ENCODE measurements around the gene CISH. TPM values are rescaled to one million over a fixed set of nuclear protein-coding genes. Genes with fewer than 3 reads are reported as not detected.

CISH gene
- total and polyA plus RNA-seq, 9 of the 15 experiments (the other 6 are each of a cell fraction or from before 2014, with no cell fraction given) = 1.7 to 47.7 (median 18.3) TPM

DNA sequence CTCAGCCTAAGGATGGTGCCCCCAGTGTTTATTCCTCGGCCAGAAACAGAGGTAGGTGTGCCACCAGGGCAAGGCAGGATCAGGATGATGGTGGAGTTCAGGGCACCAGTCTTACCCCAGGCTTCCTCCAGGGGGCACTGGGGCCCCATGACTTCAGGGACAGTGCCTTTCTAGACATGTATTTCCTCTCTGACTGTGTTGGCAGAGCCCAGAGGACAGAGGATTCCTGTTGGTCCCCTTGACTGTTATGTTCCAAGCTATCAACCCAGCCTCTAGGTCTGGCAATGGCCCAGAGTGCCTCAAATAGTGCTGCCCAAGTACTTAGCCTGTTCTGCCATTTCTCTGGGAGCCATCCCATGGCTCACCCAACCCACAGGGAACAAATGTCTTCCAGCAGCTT lies 39.4 kb downstream of the CISH start (continued):
- TF ChIP-seq, protein P1, sequence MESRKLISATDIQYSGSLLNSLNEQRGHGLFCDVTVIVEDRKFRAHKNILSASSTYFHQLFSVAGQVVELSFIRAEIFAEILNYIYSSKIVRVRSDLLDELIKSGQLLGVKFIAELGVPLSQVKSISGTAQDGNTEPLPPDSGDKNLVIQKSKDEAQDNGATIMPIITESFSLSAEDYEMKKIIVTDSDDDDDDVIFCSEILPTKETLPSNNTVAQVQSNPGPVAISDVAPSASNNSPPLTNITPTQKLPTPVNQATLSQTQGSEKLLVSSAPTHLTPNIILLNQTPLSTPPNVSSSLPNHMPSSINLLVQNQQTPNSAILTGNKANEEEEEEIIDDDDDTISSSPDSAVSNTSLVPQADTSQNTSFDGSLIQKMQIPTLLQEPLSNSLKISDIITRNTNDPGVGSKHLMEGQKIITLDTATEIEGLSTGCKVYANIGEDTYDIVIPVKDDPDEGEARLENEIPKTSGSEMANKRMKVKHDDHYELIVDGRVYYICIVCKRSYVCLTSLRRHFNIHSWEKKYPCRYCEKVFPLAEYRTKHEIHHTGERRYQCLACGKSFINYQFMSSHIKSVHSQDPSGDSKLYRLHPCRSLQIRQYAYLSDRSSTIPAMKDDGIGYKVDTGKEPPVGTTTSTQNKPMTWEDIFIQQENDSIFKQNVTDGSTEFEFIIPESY (CRISPR knock-in tag; IDR thresholded peaks at IDR 0.05) = no peak
- no peak for TF ChIP-seq HOXB6 (CRISPR knock-in tag; IDR thresholded peaks at IDR 0.05; ENCODE audit: borderline replicate concordance)
- TF ChIP-seq RHOXF2B (CRISPR knock-in tag; conservative IDR thresholded peaks at IDR 0.05) = no peak
- TF ChIP-seq, protein P2, sequence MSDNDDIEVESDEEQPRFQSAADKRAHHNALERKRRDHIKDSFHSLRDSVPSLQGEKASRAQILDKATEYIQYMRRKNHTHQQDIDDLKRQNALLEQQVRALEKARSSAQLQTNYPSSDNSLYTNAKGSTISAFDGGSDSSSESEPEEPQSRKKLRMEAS (CRISPR knock-in tag; IDR thresholded peaks at IDR 0.05) = no peak
- TF ChIP-seq, protein P3, sequence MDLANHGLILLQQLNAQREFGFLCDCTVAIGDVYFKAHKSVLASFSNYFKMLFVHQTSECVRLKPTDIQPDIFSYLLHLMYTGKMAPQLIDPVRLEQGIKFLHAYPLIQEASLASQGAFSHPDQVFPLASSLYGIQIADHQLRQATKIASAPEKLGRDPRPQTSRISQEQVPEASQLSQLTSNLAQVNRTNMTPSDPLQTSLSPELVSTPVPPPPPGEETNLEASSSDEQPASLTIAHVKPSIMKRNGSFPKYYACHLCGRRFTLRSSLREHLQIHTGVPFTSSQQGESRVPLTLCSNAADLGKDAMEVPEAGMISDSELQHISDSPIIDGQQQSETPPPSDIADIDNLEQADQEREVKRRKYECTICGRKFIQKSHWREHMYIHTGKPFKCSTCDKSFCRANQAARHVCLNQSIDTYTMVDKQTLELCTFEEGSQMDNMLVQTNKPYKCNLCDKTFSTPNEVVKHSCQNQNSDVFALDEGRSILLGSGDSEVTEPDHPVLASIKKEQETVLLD (IDR thresholded peaks at IDR 0.05) = no peak
- TF ChIP-seq GATAD2A (IDR thresholded peaks at IDR 0.05) = no peak
- TF ChIP-seq XRCC4 (IDR thresholded peaks at IDR 0.05; ENCODE audit: extremely low read depth, insufficient read depth, insufficient read length) = no peak

- in situ Hi-C loops (cut with MboI) = loop anchor here (5.0 kb wide), 1 partner anchor 86 kb away; no protein-coding TSS in a partner anchor
- POLR2A ChIA-PET = interaction anchor here (0.7 to 1.6 kb wide), 3 partner anchors 9 to 31 kb away, joined by 3 to 7 read pairs (median 4); no protein-coding TSS in a partner anchor
- peaks cover 47 to 49% of the 10 kb centered on the region in 2 experiments; a peak in 4 of 5 replicates for H3K4me1 ChIP-seq (replicated peaks in 1 of 2; ENCODE audit: control insufficient read depth in 2 of 2, insufficient read depth in 2 of 2, low read length in 2 of 2)
Measured at GRCh38 chr3:50571486-50571885, 40.1 kb downstream of the CISH start.

More at GRCh38 chr3:50571486-50571885, 40.1 kb downstream of the CISH start:
- H3K27me3 ChIP-seq (ENCODE audit: control insufficient read depth in 2 of 2, insufficient read depth in 2 of 2, low read length in 2 of 2) = no peaks in the 10 kb centered on the region
- no peak overlapping the region for H3K9ac ChIP-seq (ENCODE audit: insufficient read depth in 1 of 2, low read depth in 2 of 2, low read length in 2 of 2)
- no peak overlapping the region for H3K4me3 ChIP-seq
- peaks cover 15% of the 10 kb centered on the region for H3K79me2 ChIP-seq (ENCODE audit: control insufficient read depth, insufficient read depth, low read length)
- no peak overlapping the region for H3K4me2 ChIP-seq (ENCODE audit: insufficient read depth, low read length)
- DNase-seq (ENCODE audit: extremely low read depth in 1 of 4, low spot score in 3 of 4) (no peak), ATAC-seq (no peak), FAIRE-seq (no peak)
- 75% methylated on average over 4 of the region's 4 CpGs for WGBS (ENCODE audit: insufficient coverage, low coverage, missing lambda C conversion rate)
- TF ChIP-seq BRF2 (IDR thresholded peaks at IDR 0.05; ENCODE audit: borderline replicate concordance, insufficient read depth, insufficient read length) (no peak), RBM34 (IDR thresholded peaks at IDR 0.05; ENCODE audit: borderline replicate concordance, insufficient read depth, low read length) (no peak), ZBTB7A (IDR thresholded peaks at IDR 0.05; ENCODE audit: borderline replicate concordance, control insufficient read depth, low read depth, low read length) (no peak), ZNF644 (tag; IDR thresholded peaks at IDR 0.05; ENCODE audit: low read depth) (no peak)
- no peak overlapping the region for H3K27ac ChIP-seq (ENCODE audit: extremely low read depth, low read depth, low read length)
- intact Hi-C loops (cut with micrococcal nuclease) = no loop called here
- H3K36me3 ChIP-seq (ENCODE audit: control insufficient read depth, insufficient read depth, low read length) = peaks cover 28% of the 10 kb centered on the region; the same call in 2 of the 3 replicates
- no peaks in the 10 kb centered on the region for H3K9me1 ChIP-seq (ENCODE audit: control insufficient read depth, insufficient read depth, low read length)
- H2AFZ ChIP-seq (ENCODE audit: low read depth, low read length) = no peak overlapping the region
- CTCF ChIA-PET (ENCODE audit: low intra/inter-chr PET ratio) = interaction anchor here (0.6 to 5.6 kb wide), 2 partner anchors 35 to 43 kb away, joined by 3 to 56 read pairs; partner anchors contain the start of genes CISH and MAPKAPK3
- H4K20me1 ChIP-seq (replicated peaks; ENCODE audit: control insufficient read depth, insufficient read depth, low read length) = no peaks in the 10 kb centered on the region
- BruUV-seq (replicated peaks) = no TSS peak
- no peaks in the 10 kb centered on the region for H3K9me3 ChIP-seq (replicated peaks; ENCODE audit: control insufficient read depth, insufficient read depth, low read depth, low read length)

Data from K562 (cell line).